KOPT-K1 (cell line): ENCODE data around the gene PREX1.

ENCODE experiments used
- H3K27ac ChIP-seq: fragments of 200-600 bp; sonication (generic); 2 replicates; pipeline ENCODE4 v1.5.1; 2016; ENCODE audit warnings: antibody characterized with exemption, mild to moderate bottlenecking, low read depth, low read length; ENCODE audit not compliant: poor library complexity, severe bottlenecking
- H3K36me3 ChIP-seq: fragments of 200-600 bp; sonication (generic); 2 replicates; pipeline ENCODE4 v1.5.1; 2017; ENCODE audit warnings: antibody characterized with exemption, mild to moderate bottlenecking, low read length, moderate library complexity; ENCODE audit not compliant: insufficient read depth
- H3K9me3 ChIP-seq: fragments of 200-600 bp; sonication (generic); 2 replicates; pipeline ENCODE4 v1.5.1; 2017; ENCODE audit warnings: antibody characterized with exemption, low read length, mild to moderate bottlenecking; ENCODE audit not compliant: insufficient read depth, poor library complexity, severe bottlenecking

PREX1 gene

GRCh38 chr20:48668451-48668946 lies 159.3 kb downstream of the PREX1 start:
- H3K9me3 ChIP-seq, result no peaks in the 10 kb centered on the region
- no peaks in the 10 kb centered on the region for H3K36me3 ChIP-seq
- H3K27ac ChIP-seq, result no peak overlapping the region

- Histone ChIP-seq H3K9me3 (no peaks in the 10 kb centered on the region), H3K27ac (no peak overlapping the region), H3K36me3 (no peaks in the 10 kb centered on the region)
These were observed 159.8 kb downstream of the PREX1 start for GRCh38 chr20:48667889-48668413.

GRCh38 chr20:48667481-48667880 lies 160.3 kb downstream of the PREX1 start:
- H3K9me3 ChIP-seq, result no peaks in the 10 kb centered on the region
- no peaks in the 10 kb centered on the region for H3K36me3 ChIP-seq
- H3K27ac ChIP-seq, result no peak overlapping the region

- Histone ChIP-seq H3K36me3 (no peaks in the 10 kb centered on the region), H3K9me3 (no peaks in the 10 kb centered on the region), H3K27ac (no peak overlapping the region)
These were observed 162.0 kb downstream of the PREX1 start for GRCh38 chr20:48665785-48666184.

- Histone ChIP-seq H3K36me3 (no peaks in the 10 kb centered on the region; the same call in 1 of the 2 replicates), H3K27ac (no peak overlapping the region), H3K9me3 (peaks cover 3% of the 10 kb centered on the region)
These were observed 165.1 kb downstream of the PREX1 start for GRCh38 chr20:48662711-48663110.

- peaks cover 7% of the 10 kb centered on the region; the same call in 1 of the 2 replicates for H3K36me3 ChIP-seq
- H3K27ac ChIP-seq, result no peak overlapping the region
- peaks cover 3% of the 10 kb centered on the region for H3K9me3 ChIP-seq
These were observed 166.0 kb downstream of the PREX1 start for GRCh38 chr20:48661575-48662455.

GRCh38 chr20:48660788-48661187 lies 167.0 kb downstream of the PREX1 start:
- H3K27ac ChIP-seq, result no peak overlapping the region
- peaks cover 12% of the 10 kb centered on the region; the same call in 1 of the 2 replicates for H3K36me3 ChIP-seq
- H3K9me3 ChIP-seq, result peaks cover 3% of the 10 kb centered on the region

GRCh38 chr20:48659858-48660257 lies 167.9 kb downstream of the PREX1 start:
- H3K36me3 ChIP-seq, result peaks cover 18% of the 10 kb centered on the region; the same call in 1 of the 2 replicates
- H3K27ac ChIP-seq, result no peak overlapping the region

GRCh38 chr20:48658505-48658904 lies 169.3 kb downstream of the PREX1 start:
- peaks cover 3% of the 10 kb centered on the region for H3K9me3 ChIP-seq
- no peak overlapping the region for H3K27ac ChIP-seq

More at GRCh38 chr20:48659858-48660257, 167.9 kb downstream of the PREX1 start:
- peaks cover 3% of the 10 kb centered on the region for H3K9me3 ChIP-seq

GRCh38 chr20:48658198-48658476 lies 169.7 kb downstream of the PREX1 start:
- H3K27ac ChIP-seq, result no peak overlapping the region
- H3K36me3 ChIP-seq, result peaks cover 36% of the 10 kb centered on the region; the same call in 1 of the 2 replicates
- peaks cover 3% of the 10 kb centered on the region for H3K9me3 ChIP-seq

More at GRCh38 chr20:48658505-48658904, 169.3 kb downstream of the PREX1 start:
- H3K36me3 ChIP-seq, result peaks cover 32% of the 10 kb centered on the region; the same call in 1 of the 2 replicates

- no peak overlapping the region for H3K27ac ChIP-seq
- peaks cover 3% of the 10 kb centered on the region for H3K9me3 ChIP-seq
- H3K36me3 ChIP-seq, result peaks cover 41% of the 10 kb centered on the region; the same call in 1 of the 2 replicates
These were observed 170.2 kb downstream of the PREX1 start for GRCh38 chr20:48657426-48658197.

GRCh38 chr20:48656661-48657211 lies 171.1 kb downstream of the PREX1 start:
- H3K36me3 ChIP-seq, result peaks cover 49% of the 10 kb centered on the region; the same call in 1 of the 2 replicates
- H3K27ac ChIP-seq, result no peak overlapping the region
- H3K9me3 ChIP-seq, result peaks cover 3% of the 10 kb centered on the region

- peaks cover 55% of the 10 kb centered on the region; the same call in 1 of the 2 replicates for H3K36me3 ChIP-seq
- H3K27ac ChIP-seq, result no peak overlapping the region
- peaks cover 3% of the 10 kb centered on the region for H3K9me3 ChIP-seq
These were observed 171.7 kb downstream of the PREX1 start for GRCh38 chr20:48656137-48656536.

- no peaks in the 10 kb centered on the region for H3K9me3 ChIP-seq
- no peak overlapping the region for H3K27ac ChIP-seq
These were observed 174.1 kb downstream of the PREX1 start for GRCh38 chr20:48653706-48654051.

More at GRCh38 chr20:48653706-48654051, 174.1 kb downstream of the PREX1 start:
- peaks cover 80% of the 10 kb centered on the region; the same call in 1 of the 2 replicates for H3K36me3 ChIP-seq
